Measurements from ENCODE around the gene RIPPLY3. TPM values are rescaled to one million over a fixed set of nuclear protein-coding genes. Genes with fewer than 3 reads are reported as not detected.

RIPPLY3 gene
- total and polyA plus RNA-seq, 2 experiments from 2014 or later: 2.5 to 2.8 TPM

- TF ChIP-seq, protein P1, sequence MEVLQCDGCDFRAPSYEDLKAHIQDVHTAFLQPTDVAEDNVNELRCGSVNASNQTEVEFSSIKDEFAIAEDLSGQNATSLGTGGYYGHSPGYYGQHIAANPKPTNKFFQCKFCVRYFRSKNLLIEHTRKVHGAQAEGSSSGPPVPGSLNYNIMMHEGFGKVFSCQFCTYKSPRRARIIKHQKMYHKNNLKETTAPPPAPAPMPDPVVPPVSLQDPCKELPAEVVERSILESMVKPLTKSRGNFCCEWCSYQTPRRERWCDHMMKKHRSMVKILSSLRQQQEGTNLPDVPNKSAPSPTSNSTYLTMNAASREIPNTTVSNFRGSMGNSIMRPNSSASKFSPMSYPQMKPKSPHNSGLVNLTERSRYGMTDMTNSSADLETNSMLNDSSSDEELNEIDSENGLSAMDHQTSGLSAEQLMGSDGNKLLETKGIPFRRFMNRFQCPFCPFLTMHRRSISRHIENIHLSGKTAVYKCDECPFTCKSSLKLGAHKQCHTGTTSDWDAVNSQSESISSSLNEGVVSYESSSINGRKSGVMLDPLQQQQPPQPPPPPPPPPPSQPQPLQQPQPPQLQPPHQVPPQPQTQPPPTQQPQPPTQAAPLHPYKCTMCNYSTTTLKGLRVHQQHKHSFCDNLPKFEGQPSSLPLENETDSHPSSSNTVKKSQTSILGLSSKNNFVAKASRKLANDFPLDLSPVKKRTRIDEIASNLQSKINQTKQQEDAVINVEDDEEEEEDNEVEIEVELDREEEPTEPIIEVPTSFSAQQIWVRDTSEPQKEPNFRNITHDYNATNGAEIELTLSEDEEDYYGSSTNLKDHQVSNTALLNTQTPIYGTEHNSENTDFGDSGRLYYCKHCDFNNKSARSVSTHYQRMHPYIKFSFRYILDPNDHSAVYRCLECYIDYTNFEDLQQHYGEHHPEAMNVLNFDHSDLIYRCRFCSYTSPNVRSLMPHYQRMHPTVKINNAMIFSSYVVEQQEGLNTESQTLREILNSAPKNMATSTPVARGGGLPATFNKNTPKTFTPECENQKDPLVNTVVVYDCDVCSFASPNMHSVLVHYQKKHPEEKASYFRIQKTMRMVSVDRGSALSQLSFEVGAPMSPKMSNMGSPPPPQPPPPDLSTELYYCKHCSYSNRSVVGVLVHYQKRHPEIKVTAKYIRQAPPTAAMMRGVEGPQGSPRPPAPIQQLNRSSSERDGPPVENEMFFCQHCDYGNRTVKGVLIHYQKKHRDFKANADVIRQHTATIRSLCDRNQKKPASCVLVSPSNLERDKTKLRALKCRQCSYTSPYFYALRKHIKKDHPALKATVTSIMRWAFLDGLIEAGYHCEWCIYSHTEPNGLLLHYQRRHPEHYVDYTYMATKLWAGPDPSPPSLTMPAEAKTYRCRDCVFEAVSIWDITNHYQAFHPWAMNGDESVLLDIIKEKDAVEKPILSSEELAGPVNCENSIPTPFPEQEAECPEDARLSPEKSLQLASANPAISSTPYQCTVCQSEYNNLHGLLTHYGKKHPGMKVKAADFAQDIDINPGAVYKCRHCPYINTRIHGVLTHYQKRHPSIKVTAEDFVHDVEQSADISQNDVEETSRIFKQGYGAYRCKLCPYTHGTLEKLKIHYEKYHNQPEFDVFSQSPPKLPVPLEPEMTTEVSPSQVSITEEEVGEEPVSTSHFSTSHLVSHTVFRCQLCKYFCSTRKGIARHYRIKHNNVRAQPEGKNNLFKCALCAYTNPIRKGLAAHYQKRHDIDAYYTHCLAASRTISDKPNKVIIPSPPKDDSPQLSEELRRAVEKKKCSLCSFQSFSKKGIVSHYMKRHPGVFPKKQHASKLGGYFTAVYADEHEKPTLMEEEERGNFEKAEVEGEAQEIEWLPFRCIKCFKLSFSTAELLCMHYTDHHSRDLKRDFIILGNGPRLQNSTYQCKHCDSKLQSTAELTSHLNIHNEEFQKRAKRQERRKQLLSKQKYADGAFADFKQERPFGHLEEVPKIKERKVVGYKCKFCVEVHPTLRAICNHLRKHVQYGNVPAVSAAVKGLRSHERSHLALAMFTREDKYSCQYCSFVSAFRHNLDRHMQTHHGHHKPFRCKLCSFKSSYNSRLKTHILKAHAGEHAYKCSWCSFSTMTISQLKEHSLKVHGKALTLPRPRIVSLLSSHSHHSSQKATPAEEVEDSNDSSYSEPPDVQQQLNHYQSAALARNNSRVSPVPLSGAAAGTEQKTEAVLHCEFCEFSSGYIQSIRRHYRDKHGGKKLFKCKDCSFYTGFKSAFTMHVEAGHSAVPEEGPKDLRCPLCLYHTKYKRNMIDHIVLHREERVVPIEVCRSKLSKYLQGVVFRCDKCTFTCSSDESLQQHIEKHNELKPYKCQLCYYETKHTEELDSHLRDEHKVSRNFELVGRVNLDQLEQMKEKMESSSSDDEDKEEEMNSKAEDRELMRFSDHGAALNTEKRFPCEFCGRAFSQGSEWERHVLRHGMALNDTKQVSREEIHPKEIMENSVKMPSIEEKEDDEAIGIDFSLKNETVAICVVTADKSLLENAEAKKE (CRISPR knock-in tag; IDR thresholded peaks at IDR 0.05): no peak
- TF ChIP-seq, protein P2, sequence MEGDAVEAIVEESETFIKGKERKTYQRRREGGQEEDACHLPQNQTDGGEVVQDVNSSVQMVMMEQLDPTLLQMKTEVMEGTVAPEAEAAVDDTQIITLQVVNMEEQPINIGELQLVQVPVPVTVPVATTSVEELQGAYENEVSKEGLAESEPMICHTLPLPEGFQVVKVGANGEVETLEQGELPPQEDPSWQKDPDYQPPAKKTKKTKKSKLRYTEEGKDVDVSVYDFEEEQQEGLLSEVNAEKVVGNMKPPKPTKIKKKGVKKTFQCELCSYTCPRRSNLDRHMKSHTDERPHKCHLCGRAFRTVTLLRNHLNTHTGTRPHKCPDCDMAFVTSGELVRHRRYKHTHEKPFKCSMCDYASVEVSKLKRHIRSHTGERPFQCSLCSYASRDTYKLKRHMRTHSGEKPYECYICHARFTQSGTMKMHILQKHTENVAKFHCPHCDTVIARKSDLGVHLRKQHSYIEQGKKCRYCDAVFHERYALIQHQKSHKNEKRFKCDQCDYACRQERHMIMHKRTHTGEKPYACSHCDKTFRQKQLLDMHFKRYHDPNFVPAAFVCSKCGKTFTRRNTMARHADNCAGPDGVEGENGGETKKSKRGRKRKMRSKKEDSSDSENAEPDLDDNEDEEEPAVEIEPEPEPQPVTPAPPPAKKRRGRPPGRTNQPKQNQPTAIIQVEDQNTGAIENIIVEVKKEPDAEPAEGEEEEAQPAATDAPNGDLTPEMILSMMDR (conservative IDR thresholded peaks at IDR 0.05; ENCODE audit: low read depth in 2 of 2): peak in 1 of 2 experiments; percentile 37; a peak in 2 of 4 replicates
Measured at GRCh38 chr21:36966066-36966820, 40.3 kb upstream of the RIPPLY3 start, which contains the start of gene HLCS (continued).

GRCh38 chr21:36966821-36967768, 39.4 kb upstream of the RIPPLY3 start:
- DNase-seq (ENCODE audit: low spot score) (no peak), ATAC-seq (peak; percentile 60)
- Mint-ChIP-seq H3K27me3 (ENCODE audit: insufficient read depth, low read depth, poor library complexity) (peaks cover 10% of the 10 kb centered on the region), H3K4me1 (peaks cover 19% of the 10 kb centered on the region), H3K4me3 (peak overlapping the region; percentile 74), H3K9me3 (no peaks in the 10 kb centered on the region), H3K36me3 (ENCODE audit: low read depth) (no peaks in the 10 kb centered on the region), H3K27ac (0 out of 2 replicates have a peak overlapping the region, but pooled peaks have one; percentile 40)
- no peaks in the 10 kb centered on the region for H3K36me3 ChIP-seq (ENCODE audit: insufficient read depth)
- peaks cover 5% of the 10 kb centered on the region; the same call in 1 of the 2 replicates for H3K4me1 ChIP-seq (ENCODE audit: insufficient read depth)
- peak overlapping the region; percentile 43; the same call in 1 of the 2 replicates for H2AFZ ChIP-seq
- no peaks in the 10 kb centered on the region for H3K79me2 ChIP-seq (replicated peaks; ENCODE audit: insufficient read depth)
- H3K4me2 ChIP-seq: peak overlapping the region; percentile 88
- no peak overlapping the region for H3K27ac ChIP-seq (ENCODE audit: low read depth)
- H3K9me2 ChIP-seq (ENCODE audit: insufficient read depth): no peaks in the 10 kb centered on the region
- H4K20me1 ChIP-seq (replicated peaks; ENCODE audit: insufficient read depth): no peaks in the 10 kb centered on the region
- H3K27me3 ChIP-seq (ENCODE audit: insufficient read depth): no peaks in the 10 kb centered on the region
- peak overlapping the region; percentile 69 for H3K4me3 ChIP-seq
- peaks cover 12% of the 10 kb centered on the region; the same call in 1 of the 2 replicates for H3F3A ChIP-seq (replicated peaks; ENCODE audit: low read depth)
- no peak for TF ChIP-seq EZH2 (IDR thresholded peaks at IDR 0.05; ENCODE audit: low read depth, unreplicated experiment)
- TF ChIP-seq, protein P1 (CRISPR knock-in tag; IDR thresholded peaks at IDR 0.05): no peak

Data from GM23338 (cell line).